ENCODE results near the gene CSMD2. TPM values are rescaled to one million over a fixed set of nuclear protein-coding genes. Genes with fewer than 3 reads are reported as not detected.

Gene CSMD2
- polyA plus RNA-seq, 1 of the 3 experiments (the other 2 are of a cell fraction), result not detected

DNA sequence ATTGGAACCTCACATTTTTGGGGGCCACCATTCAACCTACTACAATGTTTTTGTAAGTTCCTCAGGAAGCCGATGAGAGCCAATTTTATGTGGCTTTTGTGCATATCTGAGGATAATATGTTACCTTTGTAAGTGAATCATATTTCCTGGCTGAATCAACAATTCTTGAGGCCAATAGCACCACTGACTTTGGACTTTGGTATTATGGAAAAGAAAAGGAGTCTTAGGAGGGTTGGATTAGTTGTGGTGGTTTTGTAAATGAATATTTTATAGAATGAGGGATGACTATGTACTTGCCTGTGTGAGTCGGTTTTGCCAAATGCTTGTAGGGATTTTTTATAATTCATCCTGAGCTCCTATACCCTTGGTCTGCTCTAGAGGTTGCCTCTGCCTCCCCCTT lies 482.7 kb downstream of the CSMD2 start:
- H3K9me2 ChIP-seq, result no peaks in the 10 kb centered on the region
- no peak overlapping the region for H2AFZ ChIP-seq (ENCODE audit: low read depth)
- H3K79me2 ChIP-seq (ENCODE audit: insufficient read depth), result no peaks in the 10 kb centered on the region
- H3K4me1 ChIP-seq (ENCODE audit: control insufficient read depth in 1 of 2, insufficient read depth in 2 of 2, low read depth in 1 of 2, low read length in 1 of 2), result peaks cover 0 to 20% of the 10 kb centered on the region in 2 experiments; a peak in 2 of 4 replicates
- H3K9ac ChIP-seq, result no peak overlapping the region
- H3K4me2 ChIP-seq, result no peak overlapping the region
- 26% methylated on average over 2 of the region's 2 CpGs for WGBS (ENCODE audit: low lambda C conversion rate)
- no peak overlapping the region for H3K27ac ChIP-seq (ENCODE audit: low read depth in 2 of 2, low read length in 1 of 2)
- no peak overlapping the region for H3K4me3 ChIP-seq (ENCODE audit: low read depth in 2 of 2, low read length in 1 of 2)
- H3K9me3 ChIP-seq, result no peaks in the 10 kb centered on the region
- TF ChIP-seq CTCF (IDR thresholded peaks at IDR 0.05), result no peak
- TF ChIP-seq ZBTB33 (IDR thresholded peaks at IDR 0.05; ENCODE audit: borderline replicate concordance, low read depth), result no peak
- TF ChIP-seq FOXJ3 (CRISPR knock-in tag; IDR thresholded peaks at IDR 0.05), result no peak
- TF ChIP-seq RAD21 (IDR thresholded peaks at IDR 0.05; ENCODE audit: low read length), result no peak
- TF ChIP-seq RCOR1 (IDR thresholded peaks at IDR 0.05; ENCODE audit: low read length), result no peak
- TF ChIP-seq MXI1 (IDR thresholded peaks at IDR 0.05; ENCODE audit: low read depth, low read length), result no peak
- TF ChIP-seq USF2 (IDR thresholded peaks at IDR 0.05; ENCODE audit: borderline replicate concordance, low read depth, low read length), result no peak
- no peak for TF ChIP-seq CHD2 (IDR thresholded peaks at IDR 0.05; ENCODE audit: low read length, partially characterized antibody)
- no peak for DNase-seq
- no peaks in the 10 kb centered on the region for H4K20me1 ChIP-seq (ENCODE audit: insufficient read depth)
- POLR2A ChIA-PET, result no interaction called here
- no peaks in the 10 kb centered on the region for H3K36me3 ChIP-seq (replicated peaks in 1 of 2; ENCODE audit: control insufficient read depth in 1 of 2, insufficient read depth in 2 of 2, low read length in 1 of 2)
- no peaks in the 10 kb centered on the region for H3F3A ChIP-seq (replicated peaks; ENCODE audit: insufficient read depth)
- CTCF ChIA-PET, result interaction anchor here (0.8 to 2.7 kb wide), 3 partner anchors 12 to 480 kb away, joined by 4 to 11 read pairs (median 4); no protein-coding TSS in a partner anchor
- no peaks in the 10 kb centered on the region for H3K27me3 ChIP-seq (ENCODE audit: insufficient read depth)

- ChIA-PET CTCF (interaction anchor here (0.6 to 2.7 kb wide), 4 partner anchors 10 to 483 kb away, joined by 3 to 11 read pairs (median 4); no protein-coding TSS in a partner anchor), POLR2A (no interaction called here)
- no peaks in the 10 kb centered on the region for H3K9me2 ChIP-seq
- no peak for DNase-seq
- no peaks in the 10 kb centered on the region for H3K27me3 ChIP-seq (ENCODE audit: insufficient read depth)
- no peak overlapping the region for H3K4me2 ChIP-seq
- H3F3A ChIP-seq (replicated peaks; ENCODE audit: insufficient read depth), result no peaks in the 10 kb centered on the region
- H3K4me1 ChIP-seq (ENCODE audit: control insufficient read depth in 1 of 2, insufficient read depth in 2 of 2, low read depth in 1 of 2, low read length in 1 of 2), result peaks cover 0 to 13% of the 10 kb centered on the region in 2 experiments; a peak in 2 of 4 replicates
- H3K9me3 ChIP-seq, result no peaks in the 10 kb centered on the region
- H3K79me2 ChIP-seq (ENCODE audit: insufficient read depth), result no peaks in the 10 kb centered on the region
- H4K20me1 ChIP-seq (ENCODE audit: insufficient read depth), result no peaks in the 10 kb centered on the region
- no peak overlapping the region for H3K9ac ChIP-seq
- H3K27ac ChIP-seq (ENCODE audit: low read depth in 2 of 2, low read length in 1 of 2), result no peak overlapping the region
- H3K36me3 ChIP-seq (replicated peaks in 1 of 2; ENCODE audit: control insufficient read depth in 1 of 2, insufficient read depth in 2 of 2, low read length in 1 of 2), result no peaks in the 10 kb centered on the region
- WGBS (ENCODE audit: low lambda C conversion rate), result 28% methylated on average over 7 of the region's 7 CpGs
- no peak overlapping the region for H3K4me3 ChIP-seq (ENCODE audit: low read depth in 2 of 2, low read length in 1 of 2)
- no peak overlapping the region for H2AFZ ChIP-seq (ENCODE audit: low read depth)
- TF ChIP-seq RCOR1 (IDR thresholded peaks at IDR 0.05; ENCODE audit: low read length) (no peak), GABPA (IDR thresholded peaks at IDR 0.05; ENCODE audit: low read depth) (no peak), RFX5 (IDR thresholded peaks at IDR 0.05; ENCODE audit: low read length) (no peak), TCF12 (IDR thresholded peaks at IDR 0.05) (no peak), IRF3 (IDR thresholded peaks at IDR 0.05; ENCODE audit: low read depth, low read length) (no peak), RXRA (IDR thresholded peaks at IDR 0.05; ENCODE audit: borderline replicate concordance, low read depth) (no peak), TEAD4 (IDR thresholded peaks at IDR 0.05; ENCODE audit: borderline replicate concordance, insufficient read depth) (no peak), SMC3 (IDR thresholded peaks at IDR 0.05; ENCODE audit: low read depth, low read length) (no peak), TAF1 (IDR thresholded peaks at IDR 0.05; ENCODE audit: borderline replicate concordance, low read depth, low read length) (no peak), ELF1 (IDR thresholded peaks at IDR 0.05) (no peak), ZBTB33 (IDR thresholded peaks at IDR 0.05; ENCODE audit: borderline replicate concordance, low read depth) (no peak), SIN3A (IDR thresholded peaks at IDR 0.05; ENCODE audit: borderline replicate concordance, low read depth, low read length) (no peak), FOXJ3 (CRISPR knock-in tag; IDR thresholded peaks at IDR 0.05) (no peak), MXI1 (IDR thresholded peaks at IDR 0.05; ENCODE audit: low read depth, low read length) (no peak)
- TF ChIP-seq, protein P1, sequence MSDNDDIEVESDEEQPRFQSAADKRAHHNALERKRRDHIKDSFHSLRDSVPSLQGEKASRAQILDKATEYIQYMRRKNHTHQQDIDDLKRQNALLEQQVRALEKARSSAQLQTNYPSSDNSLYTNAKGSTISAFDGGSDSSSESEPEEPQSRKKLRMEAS (IDR thresholded peaks at IDR 0.05; ENCODE audit: low read depth), result no peak
Measured at GRCh38 chr1:33680281-33680840, 484.7 kb downstream of the CSMD2 start.
